AG09309 (cell line): Measurements from ENCODE around the gene LDB2.

Experiments
- DNase-seq: peaks from one replicate; pipeline ENCODE4 v3.0.0-alpha.2; 2010; ENCODE audit warnings: low read depth
- H3K4me3 ChIP-seq: 2 replicates; pipeline ENCODE4 v1.5.1; 2011; ENCODE audit warnings: mild to moderate bottlenecking, low read depth, low read length, moderate library complexity; ENCODE audit not compliant: control insufficient read depth
- CTCF ChIP-seq: IDR thresholded peaks from 2 replicates; pipeline ENCODE4 v1.5.1; 2011; ENCODE audit warnings: mild to moderate bottlenecking, low read depth, low read length, inconsistent platforms; ENCODE audit not compliant: insufficient read depth, control insufficient read depth; ENCODE audit errors: missing control alignments

LDB2 gene

GRCh38 chr4:16677001-16677944 lies 221.2 kb downstream of the LDB2 start:
- no peak for DNase-seq
- no peak overlapping the region for H3K4me3 ChIP-seq
- TF ChIP-seq CTCF = no peak

- DNase-seq = no peak
- no peak for TF ChIP-seq CTCF
- no peak overlapping the region for H3K4me3 ChIP-seq
These were observed 222.1 kb downstream of the LDB2 start for GRCh38 chr4:16676230-16676770.

- TF ChIP-seq CTCF = no peak
- no peak for DNase-seq
- no peak overlapping the region for H3K4me3 ChIP-seq
These were observed 224.4 kb downstream of the LDB2 start for GRCh38 chr4:16674082-16674481.

GRCh38 chr4:16672421-16672820 lies 226.0 kb downstream of the LDB2 start:
- no peak for DNase-seq
- H3K4me3 ChIP-seq = no peak overlapping the region
- no peak for TF ChIP-seq CTCF

GRCh38 chr4:16671741-16672140 lies 226.7 kb downstream of the LDB2 start:
- TF ChIP-seq CTCF = no peak
- no peak for DNase-seq
- H3K4me3 ChIP-seq = no peak overlapping the region

GRCh38 chr4:16670727-16671126 lies 227.7 kb downstream of the LDB2 start:
- H3K4me3 ChIP-seq = no peak overlapping the region
- no peak for TF ChIP-seq CTCF
- DNase-seq = no peak

- no peak for TF ChIP-seq CTCF
- no peak overlapping the region for H3K4me3 ChIP-seq
- DNase-seq = no peak
These were observed 229.4 kb downstream of the LDB2 start for GRCh38 chr4:16669036-16669435.
